Stimulated activated CD4-positive, alpha-beta T cell treated with anti-CD3 and anti-CD28 coated beads, Interleukin-2, amount 100 ng/mL, for 48 hours (primary cell): ENCODE measurements around the gene ADPRHL1.
A peak's percentile ranks its signal among the peaks of the same experiment; 100 is the strongest.
"Not testable (repeated sequence)": the region's sequence is repeated elsewhere in the genome, so short reads cannot be mapped to it uniquely, and the experiment has no call there.

ENCODE experiments used
- DNase-seq, 2 donors: peaks; one replicate each; pipeline ENCODE4 v3.0.0-alpha.2; 2020

ADPRHL1 gene

DNA sequence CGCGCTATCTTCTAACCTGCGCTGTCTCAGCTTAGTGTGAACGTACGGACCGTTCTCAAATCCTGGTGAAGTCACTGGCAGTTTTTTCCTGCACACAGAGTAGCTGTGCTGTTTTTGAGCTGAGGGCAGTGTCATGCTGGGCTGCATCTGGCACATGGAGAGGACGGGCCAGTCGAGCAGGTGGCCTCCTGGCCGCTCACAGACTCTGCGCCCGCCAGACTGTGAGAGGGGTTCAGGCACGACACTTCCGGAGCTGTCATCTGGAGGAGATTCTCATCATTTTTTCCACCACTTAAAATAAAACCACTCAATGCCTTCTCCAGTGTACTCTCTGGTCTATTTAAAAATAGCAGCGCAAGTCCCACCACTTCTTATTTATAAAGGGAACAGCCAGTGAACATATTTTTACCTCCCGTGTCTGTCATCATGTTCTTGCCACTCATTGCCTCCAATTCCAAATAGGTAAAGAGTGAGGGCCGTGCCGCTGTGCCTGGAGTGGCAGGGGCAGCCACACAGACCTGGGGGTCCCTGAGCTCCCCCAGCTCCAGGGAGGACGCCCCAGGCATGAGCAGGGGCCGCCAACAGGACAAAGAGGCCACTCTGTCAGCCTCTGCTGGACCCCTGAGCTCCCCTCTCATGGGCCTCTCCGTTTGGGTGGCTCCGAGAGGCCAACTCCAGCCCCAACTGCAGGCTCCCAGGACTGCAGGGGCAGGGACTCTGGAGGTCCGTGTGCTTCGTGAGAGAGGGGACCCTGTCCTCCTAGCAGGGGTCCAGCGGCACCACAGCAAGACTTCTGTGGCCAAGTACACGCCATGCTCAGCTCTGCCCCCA is 52.5 kb downstream of the ADPRHL1 start:
- DNase-seq, result no peak

DNA sequence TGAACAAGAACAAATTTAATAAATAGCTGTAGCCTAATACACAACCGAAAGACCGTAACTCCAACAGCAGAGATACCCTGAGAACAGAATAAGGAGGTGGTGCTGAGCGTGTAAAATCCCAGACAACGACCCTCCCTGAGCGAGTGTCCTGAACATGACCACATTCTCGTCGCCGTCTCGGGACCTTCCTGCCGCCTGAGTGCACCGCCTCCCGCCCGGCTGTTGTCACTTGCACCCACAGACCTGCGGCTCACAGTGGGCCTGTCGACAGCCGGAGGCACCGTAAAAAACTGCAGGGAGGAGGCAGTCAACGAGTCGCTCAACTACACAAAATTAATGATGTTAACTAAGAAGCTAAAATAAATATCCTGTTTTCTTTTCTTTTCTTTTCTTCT is 53.5 kb downstream of the ADPRHL1 start:
- no peak for DNase-seq

DNA sequence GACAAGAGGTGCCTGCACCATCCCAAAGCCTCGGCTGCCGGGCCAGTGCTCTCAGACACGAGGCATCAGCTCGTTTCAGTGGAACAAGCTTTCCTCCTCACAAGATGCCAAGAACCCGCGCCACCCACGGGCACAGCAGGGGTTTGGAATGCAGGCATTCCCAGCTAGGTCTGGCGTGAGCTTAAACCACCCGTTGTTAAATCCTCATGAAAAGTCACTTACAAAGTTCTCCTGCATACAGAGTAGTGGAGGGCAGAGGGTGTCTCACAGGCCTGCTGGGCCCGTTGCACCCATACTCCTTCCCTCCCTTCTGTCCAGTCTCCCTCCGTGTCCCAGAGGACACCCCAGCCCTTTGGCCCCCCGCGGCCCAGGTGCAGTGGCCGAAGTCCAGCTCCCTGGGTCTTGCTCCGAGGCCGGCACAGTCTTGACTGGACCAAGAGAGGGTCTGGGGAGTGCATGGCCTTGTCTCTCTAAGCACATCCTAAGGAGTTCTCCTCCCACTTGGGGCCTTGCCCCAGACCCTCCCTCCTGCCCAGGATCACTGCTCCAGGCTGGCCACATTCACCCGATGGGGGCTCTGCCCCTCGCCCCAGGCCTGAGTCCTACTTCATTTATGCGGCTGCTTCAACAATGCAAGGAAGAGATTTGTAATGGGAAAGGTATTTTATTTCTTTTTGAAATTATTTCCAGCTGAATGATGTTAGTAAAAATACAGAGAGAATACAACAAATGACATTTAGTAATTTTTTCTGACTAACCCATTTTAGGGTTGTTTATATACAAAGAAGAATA is 54.1 kb downstream of the ADPRHL1 start:
- no peak for DNase-seq

DNA sequence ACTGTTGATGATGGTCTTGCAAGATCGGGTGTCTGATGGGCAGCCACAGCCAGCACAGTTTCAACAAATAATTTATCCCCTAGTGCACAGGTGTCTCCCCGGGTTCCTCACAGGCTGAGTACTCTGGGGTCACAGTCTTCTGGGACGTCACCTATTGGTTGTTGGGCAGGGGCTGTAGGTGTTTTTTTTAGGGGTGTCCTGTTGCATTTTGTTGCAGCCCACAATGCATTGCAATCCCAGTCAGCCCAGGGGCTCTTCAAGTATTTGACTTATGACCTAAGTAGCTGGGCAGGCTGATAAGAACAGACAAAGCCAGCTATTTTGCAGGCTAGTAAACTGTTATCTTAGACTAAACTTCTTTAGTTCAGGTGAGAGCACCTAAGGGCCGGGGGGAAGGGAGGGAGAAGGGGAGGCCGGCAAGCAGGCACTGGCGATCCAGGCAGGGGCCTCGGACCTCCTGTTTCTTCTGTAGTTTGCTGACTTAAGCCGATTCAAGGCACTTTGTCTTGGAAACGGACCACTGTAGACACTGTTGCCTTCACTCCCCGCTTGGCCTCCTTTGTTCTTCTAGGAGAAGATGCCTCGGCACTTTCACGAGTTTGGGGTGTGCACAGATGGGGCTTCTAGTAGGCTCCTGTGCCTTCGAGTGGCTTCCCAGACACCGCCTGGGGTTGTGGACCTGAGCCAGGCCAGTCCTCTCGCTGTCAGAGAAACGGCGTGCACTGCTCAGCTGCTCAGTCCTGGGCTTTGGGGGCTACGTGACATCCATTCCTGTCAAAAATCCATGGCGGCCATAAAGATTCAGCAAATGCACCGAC is 55.5 kb downstream of the ADPRHL1 start:
- DNase-seq, result no peak

DNA sequence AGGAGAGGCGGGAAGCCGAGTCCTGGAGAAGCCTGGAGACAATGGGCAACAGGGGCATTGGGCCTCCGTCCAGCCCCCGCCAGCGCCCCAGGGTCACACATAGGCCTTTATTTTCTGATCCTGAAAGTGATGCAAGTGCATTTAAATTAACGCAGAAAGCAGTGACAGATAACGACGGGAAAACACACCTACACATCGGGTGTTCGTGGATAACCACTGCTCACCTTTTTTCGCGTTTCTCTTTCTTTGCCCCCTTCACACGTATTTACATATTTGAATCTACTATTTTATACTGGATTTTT is 59.0 kb downstream of the ADPRHL1 start:
- no peak for DNase-seq

DNA sequence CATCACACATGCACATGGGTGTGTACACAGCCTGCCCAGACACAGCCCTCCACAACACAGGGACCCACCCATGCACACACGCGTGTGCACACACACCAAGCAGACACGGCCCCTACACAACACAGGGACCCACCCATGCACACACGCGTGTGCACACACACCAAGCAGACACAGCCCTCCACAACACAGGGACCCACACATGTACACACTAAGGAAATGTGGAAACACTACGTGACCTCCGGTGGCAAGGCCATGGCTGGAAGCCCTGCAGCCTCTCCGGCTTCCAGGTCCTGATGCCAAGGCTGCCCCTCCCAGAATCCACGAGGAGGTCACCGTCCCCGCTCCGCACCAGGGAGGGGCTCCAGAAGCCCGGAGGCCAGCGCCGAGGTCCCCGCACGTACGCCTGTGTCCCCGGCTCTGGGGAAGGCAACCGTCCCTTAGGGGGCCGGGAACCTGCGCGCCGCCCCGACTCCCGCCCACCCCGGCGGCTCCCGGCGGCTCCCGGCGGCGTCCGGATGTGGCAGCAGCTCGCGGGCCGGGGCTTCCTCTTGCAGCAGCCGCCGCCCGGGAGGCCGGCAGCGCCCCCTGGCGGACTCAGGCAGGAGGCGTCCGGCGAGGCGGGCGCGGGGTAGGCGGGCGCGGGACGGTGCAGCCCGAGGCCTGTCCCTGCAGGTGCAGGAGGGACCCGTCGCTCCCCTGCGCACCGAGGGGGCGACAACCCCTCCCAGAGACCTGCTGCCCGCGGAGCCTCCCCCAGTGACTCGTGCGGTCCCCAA is 59.5 kb downstream of the ADPRHL1 start:
- DNase-seq, result peak; percentile 78 to 83

DNA sequence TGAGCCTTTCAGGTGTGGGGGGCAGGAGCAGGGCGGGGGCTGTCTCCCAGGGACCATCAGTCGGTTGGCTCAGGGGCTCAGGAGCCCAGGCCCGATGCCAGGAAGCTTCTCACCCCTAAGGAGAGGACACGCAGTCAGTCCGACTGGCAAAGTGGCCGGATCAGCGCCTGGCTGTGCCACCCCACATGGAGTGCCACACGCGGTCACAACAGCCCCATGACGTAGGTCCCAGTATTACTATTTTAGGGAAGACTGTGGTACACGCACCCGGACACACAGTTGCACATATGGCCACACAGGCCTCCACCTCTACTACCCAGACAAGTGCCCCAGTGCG is 60.1 kb downstream of the ADPRHL1 start:
- no peak for DNase-seq

DNA sequence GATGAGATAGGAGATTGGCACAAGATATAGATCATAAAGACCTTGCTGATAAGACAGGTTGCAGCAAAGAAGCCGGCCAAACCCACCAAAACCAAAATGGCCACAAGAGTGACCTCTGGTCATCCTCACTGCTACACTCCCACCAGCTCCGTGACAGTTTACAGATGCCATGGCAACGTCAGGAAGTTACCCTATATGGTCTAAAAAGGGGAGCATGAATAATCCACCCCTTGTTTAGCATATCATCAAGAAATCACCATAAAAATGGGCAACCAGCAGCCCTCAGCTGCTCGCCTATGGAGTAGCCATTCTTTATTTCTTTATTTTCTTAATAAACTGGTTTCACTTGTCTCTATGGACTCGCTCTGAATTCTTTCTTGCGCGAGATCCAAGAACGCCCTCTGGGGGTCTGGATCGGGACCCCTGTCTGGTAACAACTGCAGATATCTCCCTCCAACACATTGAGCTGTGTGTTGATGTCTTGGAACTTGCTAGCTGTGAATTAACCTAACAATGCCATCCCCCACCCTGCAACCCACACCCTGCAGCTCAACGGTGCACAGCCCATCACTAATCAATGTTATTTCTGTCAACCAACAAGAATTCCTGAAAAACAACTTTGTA is 62.3 kb downstream of the ADPRHL1 start:
- DNase-seq, result no peak

DNA sequence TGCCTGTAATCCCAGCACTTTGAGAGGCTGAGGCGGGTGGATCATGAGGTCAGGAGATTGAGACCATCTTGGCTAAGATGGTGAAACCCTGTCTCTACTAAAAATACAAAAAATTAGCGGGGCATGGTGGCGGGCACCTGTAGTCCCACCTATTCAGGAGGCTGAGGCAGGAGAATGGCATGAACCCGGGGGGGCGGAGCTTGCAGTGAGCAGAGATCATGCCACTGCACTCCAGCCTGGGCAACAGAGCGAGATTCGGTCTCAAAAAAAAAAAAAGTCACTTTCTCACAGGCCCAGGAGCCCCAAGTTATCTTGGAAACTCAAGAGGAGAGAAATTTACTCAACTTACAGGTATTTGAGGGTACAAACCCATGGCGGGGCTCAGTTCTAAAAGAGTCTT is 63.7 kb downstream of the ADPRHL1 start:
- DNase-seq, result not testable (repeated sequence)

DNA sequence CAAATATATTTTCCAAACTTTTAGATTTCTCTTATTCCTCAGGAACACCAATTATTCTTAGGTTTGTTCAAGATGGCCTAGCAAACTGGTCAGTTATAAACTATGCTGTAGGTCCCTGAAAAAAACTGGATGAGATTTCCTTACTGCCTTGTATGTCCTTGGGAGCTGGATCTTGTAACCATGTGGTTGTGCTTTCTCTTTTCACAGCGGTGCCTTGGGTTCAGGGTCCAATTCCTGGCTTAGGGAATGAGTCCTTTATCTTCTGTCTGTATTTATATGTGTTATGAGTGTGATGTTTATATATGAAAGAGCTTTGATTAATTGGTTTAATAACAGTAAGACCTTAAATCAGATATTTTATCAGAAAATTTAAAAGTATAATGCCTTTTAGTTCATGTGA is 65.9 kb downstream of the ADPRHL1 start:
- DNase-seq, result no peak

DNA sequence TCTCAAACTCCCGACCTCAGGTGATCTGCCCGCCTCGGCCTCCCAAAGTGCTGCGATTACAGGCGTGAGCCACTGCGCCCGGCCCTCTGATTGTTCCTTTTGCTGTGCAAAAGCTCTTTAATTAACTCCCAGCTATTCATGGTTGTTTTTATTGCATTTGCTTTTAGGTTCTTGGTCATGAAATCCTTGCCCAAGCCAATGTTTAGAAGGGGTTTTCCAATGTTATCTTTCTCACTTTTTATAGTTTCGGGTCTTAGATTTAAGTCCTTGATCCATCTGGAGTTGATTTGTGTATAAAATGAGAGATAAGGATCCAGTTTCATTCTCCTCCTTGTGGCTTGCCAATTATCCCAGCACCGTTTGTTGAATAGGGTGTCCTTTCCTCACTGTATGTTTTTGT is 70.2 kb downstream of the ADPRHL1 start:
- no peak for DNase-seq

DNA sequence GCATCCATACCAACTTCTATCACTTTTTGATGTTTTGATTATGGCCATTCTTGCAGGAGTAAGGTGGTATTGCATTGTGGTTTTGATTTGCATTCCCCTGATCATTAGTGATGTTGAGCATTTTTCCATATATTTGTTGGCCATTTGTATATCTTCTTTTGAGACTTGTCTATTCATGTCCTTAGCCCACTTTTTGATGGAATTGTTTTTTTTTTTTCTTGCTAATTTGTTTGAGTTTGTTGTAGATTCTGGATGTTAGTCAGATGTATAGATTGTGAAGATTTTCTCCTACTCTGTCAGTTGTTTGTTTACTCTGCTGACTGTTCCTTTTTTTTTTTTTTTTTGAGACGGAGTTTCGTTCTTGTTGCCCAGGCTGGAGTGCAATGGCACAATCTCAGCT is 70.7 kb downstream of the ADPRHL1 start:
- not testable (repeated sequence) for DNase-seq

DNA sequence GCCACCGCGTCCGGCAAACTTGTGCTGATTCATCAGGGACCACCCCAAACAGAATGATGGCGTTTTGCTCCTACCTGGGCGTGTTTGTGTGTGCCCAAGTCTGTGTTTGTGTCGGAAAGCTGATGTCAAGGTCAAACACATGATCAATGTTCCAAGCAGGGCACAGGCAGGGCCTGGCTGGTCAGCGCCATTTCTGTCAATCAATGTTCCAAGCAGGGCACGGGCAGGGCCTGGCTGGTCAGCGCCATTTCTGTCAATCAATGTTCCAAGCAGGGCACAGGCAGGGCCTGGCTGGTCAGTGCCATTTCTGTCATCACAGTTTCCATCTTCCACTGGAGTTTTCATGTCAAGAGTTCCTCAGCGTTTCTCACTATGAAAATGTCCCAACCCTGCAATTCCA is 74.5 kb downstream of the ADPRHL1 start:
- DNase-seq, result no peak

DNA sequence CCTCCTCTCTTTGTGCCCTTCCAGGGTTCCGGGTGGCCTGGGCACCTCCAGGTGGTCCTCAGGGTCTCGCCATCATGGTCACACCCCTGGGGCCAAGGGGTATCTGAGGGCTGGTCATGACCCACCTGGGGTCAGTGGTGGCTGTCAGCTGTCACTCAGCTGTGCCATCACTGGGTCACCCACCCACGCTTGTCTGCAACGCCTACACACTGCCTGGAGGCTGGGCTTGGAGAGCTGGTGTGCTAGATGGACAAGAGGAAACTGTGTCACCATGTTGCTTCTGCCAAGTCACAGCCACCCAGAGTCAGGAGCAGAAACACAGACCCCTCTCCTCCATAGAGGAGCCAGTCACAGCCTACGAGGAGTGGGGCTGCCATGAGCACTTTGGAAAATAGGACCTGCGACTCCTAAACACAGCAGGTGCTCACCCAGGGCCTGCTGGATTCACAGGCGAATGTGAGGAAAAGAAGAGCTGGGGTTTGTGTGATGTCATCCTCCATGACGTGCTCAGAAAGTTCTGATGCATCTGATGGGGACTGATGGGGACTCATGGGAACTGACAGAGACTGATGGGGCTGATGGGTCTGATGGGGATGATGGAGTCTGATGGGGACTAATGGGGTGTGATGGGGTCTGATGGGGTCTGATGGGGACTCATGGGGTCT is 78.6 kb downstream of the ADPRHL1 start:
- DNase-seq, result no peak

DNA sequence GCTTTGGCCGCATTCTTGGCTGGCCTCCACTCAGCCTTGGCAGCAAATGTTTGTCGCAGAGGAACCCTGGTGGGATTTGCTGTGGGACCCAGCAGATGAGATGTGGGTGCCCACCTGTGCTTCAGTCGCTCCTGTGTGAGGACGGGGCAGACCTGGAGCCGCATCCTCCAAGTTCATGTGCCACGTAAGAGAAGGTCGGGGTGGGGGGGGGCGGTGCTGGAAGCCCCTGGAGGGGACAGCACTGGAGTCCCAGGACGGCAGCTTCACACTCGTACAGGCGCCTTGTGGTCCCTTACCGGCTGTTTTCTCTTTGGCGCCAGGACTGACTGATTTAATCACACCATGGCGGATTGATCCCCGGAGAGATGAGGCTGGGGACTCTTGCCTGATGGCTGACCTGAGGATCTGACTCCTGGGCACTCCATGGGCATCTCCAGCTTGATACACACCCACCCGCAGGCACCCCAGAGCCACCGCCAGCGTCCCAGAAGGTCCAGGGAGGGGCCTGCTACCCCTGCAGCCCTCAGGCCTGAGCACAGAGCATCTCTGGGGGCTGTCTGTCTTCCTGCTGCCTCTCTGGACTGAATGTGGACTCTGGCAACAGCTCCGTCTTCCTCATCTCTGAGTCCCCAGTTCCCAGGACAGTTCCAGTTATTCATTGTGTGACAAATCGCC is 79.3 kb downstream of the ADPRHL1 start:
- DNase-seq, result no peak

DNA sequence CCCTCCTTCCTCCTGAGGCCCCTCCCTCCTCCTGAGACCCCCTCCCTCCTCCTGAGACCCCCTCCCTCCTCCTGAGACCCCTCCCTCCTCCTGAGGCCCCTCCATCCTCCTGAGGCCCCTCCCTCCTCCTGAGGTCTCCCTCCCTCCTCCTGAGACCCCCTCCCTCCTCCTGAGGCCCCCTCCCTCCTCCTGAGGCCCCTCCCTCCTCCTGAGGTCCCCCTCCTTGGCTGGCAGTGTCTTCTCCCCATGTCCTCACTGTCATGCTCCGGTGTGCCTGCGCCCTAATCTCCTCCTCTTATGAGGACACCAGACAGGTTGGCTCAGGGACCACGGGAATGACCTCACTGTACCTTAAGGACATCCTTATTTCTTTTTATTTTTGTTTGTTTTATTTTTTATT is 81.6 kb downstream of the ADPRHL1 start:
- not testable (repeated sequence) for DNase-seq

DNA sequence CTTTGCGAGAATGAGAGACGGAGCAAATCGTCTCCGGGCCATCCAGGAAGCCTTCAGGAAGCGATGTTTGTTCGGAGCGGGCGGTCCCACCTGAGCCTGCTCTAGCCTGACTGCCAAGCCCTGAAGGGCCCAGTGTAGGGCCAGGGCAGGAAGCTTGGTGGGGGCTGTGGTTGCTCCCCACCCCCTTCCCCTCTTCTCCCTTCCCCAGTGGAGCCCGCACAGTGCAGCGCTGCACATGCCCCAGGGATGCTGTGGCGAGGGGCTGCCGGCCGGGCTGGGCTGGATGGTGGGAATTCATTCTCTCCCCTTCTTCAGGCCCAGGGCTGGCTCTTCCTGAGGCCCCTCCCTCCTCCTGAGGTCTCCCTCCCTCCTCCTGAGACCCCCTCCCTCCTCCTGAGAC is 82.2 kb downstream of the ADPRHL1 start:
- DNase-seq, result no peak

DNA sequence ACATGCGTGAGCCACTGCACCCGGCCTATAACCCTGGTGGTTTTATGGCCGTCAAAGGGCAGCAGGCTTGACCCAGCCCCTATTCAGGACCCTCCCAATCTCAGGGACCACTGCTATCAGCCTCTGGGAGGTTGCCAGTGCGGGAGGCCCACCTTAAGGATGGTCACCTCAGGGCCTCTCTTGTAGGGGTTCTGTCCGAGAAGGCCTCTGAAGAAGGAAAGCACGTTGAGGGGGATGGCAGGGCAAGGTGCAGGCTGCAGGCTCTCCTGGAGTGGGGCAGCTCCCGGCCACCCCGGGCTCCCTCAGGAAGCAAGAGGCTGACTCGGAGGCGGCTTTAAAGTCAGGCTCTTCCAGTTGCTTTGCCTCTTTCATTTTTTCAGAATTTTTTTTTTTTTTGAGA is 83.4 kb downstream of the ADPRHL1 start:
- DNase-seq, result no peak

DNA sequence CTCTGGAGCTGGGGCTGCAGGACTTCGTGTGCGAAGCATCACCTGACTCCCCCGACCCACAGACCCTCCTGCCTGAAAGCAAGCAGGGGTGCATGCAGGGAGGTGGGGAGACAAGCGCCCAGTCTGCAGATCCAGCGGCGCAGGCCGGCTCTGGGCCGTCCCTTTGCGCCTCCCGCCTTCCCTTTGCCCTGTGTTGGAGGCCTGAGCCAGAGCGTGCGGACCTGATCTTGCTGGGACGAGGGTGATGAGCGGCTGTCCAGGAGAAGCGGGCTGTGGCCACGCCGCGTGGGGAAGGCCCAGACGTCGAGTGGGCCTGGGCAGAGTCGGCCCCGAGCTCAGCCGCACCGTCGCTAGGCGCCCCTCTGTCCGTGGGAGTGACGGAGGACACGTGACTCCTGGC is 84.1 kb downstream of the ADPRHL1 start:
- DNase-seq, result no peak

DNA sequence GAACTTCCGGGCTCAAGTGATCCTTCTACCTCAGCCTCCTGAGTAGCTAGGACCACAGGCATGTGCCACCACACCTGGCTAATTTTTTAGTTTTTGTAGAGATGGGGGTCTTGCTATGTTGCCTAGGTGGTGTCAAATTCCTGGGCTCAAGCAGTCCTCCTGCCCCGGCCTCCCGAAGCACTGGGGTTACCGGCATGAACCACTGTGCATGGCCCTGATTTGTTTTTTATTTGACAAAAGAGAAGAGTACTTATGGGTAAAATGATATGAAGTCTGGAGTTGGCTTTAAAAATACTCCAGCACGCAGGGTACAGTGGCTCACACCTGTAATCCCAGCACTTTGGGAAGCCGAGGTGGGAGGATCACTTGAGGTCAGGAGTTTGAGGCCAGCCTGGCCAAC is 84.9 kb downstream of the ADPRHL1 start:
- DNase-seq, result not testable (repeated sequence)

DNA sequence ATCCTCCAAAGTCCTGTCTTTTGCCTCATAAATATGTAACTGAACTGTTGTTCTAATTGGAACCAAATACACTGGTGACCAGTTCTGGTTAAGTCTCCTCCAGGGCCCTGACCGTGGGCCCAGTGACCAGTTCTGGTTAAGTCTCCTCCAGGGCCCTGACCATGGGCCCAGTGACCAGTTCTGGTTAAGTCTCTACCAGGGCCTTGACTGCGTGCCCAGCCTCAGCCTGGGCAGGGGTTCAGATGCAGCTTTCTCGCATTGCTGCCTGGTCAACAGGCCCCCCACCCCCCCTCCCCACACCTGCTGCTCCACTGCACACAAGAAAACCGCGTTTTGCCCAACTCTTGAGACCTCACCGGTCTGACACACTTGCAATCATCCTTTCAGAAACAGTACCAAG is 85.5 kb downstream of the ADPRHL1 start:
- DNase-seq, result no peak
